ENCODE data around the gene LAMB3.

DNA sequence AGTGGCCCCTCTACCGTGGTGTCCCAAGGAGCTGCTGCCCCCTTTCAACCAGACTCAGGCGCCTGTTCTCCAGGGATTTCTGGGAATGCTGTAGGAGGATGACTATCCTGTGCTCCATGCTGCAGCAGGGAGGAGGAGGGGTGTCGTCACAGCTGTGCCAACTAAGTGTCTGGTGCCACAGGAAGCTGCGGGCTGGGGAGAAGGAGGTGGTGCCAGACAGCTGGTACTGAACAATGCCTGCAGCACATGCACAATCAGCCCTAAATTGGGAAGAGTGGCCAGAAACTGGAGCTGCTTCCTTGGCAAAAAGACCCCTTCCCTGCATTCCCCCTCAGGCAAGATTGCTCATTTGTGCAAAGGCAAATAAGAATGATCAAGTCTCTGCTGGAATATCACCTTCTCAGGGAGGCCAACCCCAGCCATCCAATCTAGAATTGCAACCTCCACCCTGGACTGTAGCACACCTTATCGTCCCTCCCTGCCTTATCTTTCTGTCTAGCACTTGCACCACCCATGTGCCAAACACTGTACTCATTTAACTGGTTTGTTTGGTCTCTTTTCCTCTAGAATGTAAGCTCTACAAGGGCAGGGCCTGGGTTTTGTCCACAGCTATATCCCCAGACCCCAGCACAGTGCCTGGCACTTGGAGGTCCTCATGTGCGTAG lies 33.3 kb downstream of the LAMB3 start:
- no peak for TF ChIP-seq EZH2 (IDR thresholded peaks at IDR 0.05; ENCODE audit: borderline replicate concordance, low read length)
- TF ChIP-seq, protein P1, sequence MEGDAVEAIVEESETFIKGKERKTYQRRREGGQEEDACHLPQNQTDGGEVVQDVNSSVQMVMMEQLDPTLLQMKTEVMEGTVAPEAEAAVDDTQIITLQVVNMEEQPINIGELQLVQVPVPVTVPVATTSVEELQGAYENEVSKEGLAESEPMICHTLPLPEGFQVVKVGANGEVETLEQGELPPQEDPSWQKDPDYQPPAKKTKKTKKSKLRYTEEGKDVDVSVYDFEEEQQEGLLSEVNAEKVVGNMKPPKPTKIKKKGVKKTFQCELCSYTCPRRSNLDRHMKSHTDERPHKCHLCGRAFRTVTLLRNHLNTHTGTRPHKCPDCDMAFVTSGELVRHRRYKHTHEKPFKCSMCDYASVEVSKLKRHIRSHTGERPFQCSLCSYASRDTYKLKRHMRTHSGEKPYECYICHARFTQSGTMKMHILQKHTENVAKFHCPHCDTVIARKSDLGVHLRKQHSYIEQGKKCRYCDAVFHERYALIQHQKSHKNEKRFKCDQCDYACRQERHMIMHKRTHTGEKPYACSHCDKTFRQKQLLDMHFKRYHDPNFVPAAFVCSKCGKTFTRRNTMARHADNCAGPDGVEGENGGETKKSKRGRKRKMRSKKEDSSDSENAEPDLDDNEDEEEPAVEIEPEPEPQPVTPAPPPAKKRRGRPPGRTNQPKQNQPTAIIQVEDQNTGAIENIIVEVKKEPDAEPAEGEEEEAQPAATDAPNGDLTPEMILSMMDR (conservative IDR thresholded peaks at IDR 0.05 in 1 of 2, IDR thresholded peaks at IDR 0.05 in 1 of 2; ENCODE audit: extremely low read depth in 1 of 2, insufficient read depth in 1 of 2, low read depth in 1 of 2, low read length in 2 of 2): no peak

Measured in mammary epithelial cell (primary cell).